Measurements from ENCODE around the gene NLGN4X. TPM values are rescaled to one million over a fixed set of nuclear protein-coding genes. Genes with fewer than 3 reads are reported as not detected.

Gene NLGN4X
- total RNA-seq, 1 experiment from 2014 or later = 0.05 TPM

DNA sequence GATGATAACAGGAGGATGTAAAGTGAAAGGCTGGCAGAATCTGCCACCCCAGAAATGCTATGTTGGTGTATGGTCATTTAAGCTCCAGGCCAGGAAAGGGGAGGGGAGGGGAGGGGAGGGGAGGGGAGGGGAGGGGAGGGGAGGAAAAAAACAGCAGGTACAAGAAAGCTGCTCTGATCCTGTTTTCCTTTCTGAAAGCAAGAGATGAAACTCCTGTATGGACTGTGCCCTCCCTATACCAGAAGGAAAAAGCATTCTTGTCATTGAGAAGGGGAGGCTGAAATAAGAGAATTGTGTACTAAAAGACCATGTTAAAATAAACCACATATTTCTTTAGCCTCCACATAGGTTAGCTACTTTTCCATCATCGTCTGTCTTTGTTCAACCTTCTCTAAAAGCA is 179.5 kb downstream of the NLGN4X start:
- BruUV-seq (replicated peaks) = no TSS peak
- RAD21 ChIA-PET (ENCODE audit: low non-redundant PET in 1 of 2, low total read pairs in 2 of 2, uncharacterized antibody in 2 of 2, unreplicated experiment in 2 of 2) = no interaction called here
- Histone ChIP-seq H3K36me3 (ENCODE audit: control insufficient read depth in 1 of 2, insufficient read depth in 2 of 2, low read length in 2 of 2) (no peaks in the 10 kb centered on the region), H3K27me3 (ENCODE audit: insufficient read depth, low read length) (no peaks in the 10 kb centered on the region), H3K4me2 (ENCODE audit: low read length) (no peak overlapping the region), H3K9me2 (ENCODE audit: insufficient read depth) (no peaks in the 10 kb centered on the region), H3K9ac (ENCODE audit: low read length) (no peak overlapping the region), H3K4me3 (replicated peaks in 1 of 2; ENCODE audit: low read depth in 1 of 2, low read length in 2 of 2) (no peak overlapping the region), H2AFZ (ENCODE audit: low read depth, low read length, poor library complexity, severe bottlenecking) (no peak overlapping the region), H3K4me1 (ENCODE audit: control insufficient read depth in 1 of 2, insufficient read depth in 2 of 2, low read length in 2 of 2) (no peaks in the 10 kb centered on the region), H4K20me1 (ENCODE audit: insufficient read depth) (no peaks in the 10 kb centered on the region), H3K79me2 (ENCODE audit: insufficient read depth, low read length) (no peaks in the 10 kb centered on the region), H3K27ac (ENCODE audit: low read depth, low read length) (no peak overlapping the region), H3K9me3 (ENCODE audit: control insufficient read depth in 1 of 2, insufficient read depth in 1 of 2, low read depth in 1 of 2, low read length in 2 of 2) (no peaks in the 10 kb centered on the region)
- intact Hi-C loops (cut with micrococcal nuclease) = no loop called here
- no peak for ATAC-seq
- TF ChIP-seq EGR1 (IDR thresholded peaks at IDR 0.05; ENCODE audit: low read depth) = no peak
- TF ChIP-seq SIN3A (IDR thresholded peaks at IDR 0.05; ENCODE audit: low read depth) = no peak
- TF ChIP-seq SRF (IDR thresholded peaks at IDR 0.05; ENCODE audit: low read depth) = no peak
- CTCF ChIA-PET = no interaction called here
- POLR2A ChIA-PET = no interaction called here
- no peak for DNase-seq (ENCODE audit: low read depth, low spot score)

DNA sequence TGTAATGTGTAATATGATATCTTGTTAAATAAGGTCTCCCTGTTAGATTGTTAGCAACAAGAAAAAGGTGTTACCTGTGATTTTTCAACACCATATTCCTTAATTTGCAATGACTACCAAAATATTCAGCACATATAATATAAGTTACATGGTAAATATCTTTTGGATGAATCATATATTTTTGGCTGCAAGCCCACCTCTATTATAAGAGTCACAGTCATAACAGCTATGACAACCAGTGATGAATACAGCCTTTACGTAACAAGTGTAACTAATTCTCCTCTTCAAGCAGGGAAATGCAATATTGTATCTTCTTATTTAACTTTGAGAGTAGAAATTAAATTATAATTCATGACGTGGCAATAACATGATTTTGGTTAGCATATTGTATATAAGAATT is 187.0 kb downstream of the NLGN4X start:
- ChIA-PET RAD21 (ENCODE audit: low non-redundant PET in 1 of 2, low total read pairs in 2 of 2, uncharacterized antibody in 2 of 2, unreplicated experiment in 2 of 2) (no interaction called here), POLR2A (no interaction called here), CTCF (no interaction called here)
- DNase-seq (ENCODE audit: low read depth, low spot score) (no peak), ATAC-seq (no peak)
- no TSS peak for BruUV-seq (replicated peaks)
- Histone ChIP-seq H3K9me2 (ENCODE audit: insufficient read depth) (no peaks in the 10 kb centered on the region), H2AFZ (ENCODE audit: low read depth, low read length, poor library complexity, severe bottlenecking) (no peak overlapping the region), H3K36me3 (ENCODE audit: control insufficient read depth in 1 of 2, insufficient read depth in 2 of 2, low read length in 2 of 2) (no peaks in the 10 kb centered on the region), H3K27me3 (ENCODE audit: insufficient read depth, low read length) (no peaks in the 10 kb centered on the region), H3K27ac (ENCODE audit: low read depth, low read length) (no peak overlapping the region), H3K4me3 (replicated peaks in 1 of 2; ENCODE audit: low read depth in 1 of 2, low read length in 2 of 2) (no peak overlapping the region), H4K20me1 (ENCODE audit: insufficient read depth) (no peaks in the 10 kb centered on the region), H3K9me3 (ENCODE audit: control insufficient read depth in 1 of 2, insufficient read depth in 1 of 2, low read depth in 1 of 2, low read length in 2 of 2) (no peaks in the 10 kb centered on the region), H3K9ac (ENCODE audit: low read length) (no peak overlapping the region), H3K79me2 (ENCODE audit: insufficient read depth, low read length) (no peaks in the 10 kb centered on the region), H3K4me1 (ENCODE audit: control insufficient read depth in 1 of 2, insufficient read depth in 2 of 2, low read length in 2 of 2) (no peaks in the 10 kb centered on the region), H3K4me2 (ENCODE audit: low read length) (no peak overlapping the region)
- TF ChIP-seq SIN3A (IDR thresholded peaks at IDR 0.05; ENCODE audit: low read depth) (no peak), CBX3 (IDR thresholded peaks at IDR 0.05; ENCODE audit: low read depth) (no peak)
- intact Hi-C loops (cut with micrococcal nuclease) = no loop called here

DNA sequence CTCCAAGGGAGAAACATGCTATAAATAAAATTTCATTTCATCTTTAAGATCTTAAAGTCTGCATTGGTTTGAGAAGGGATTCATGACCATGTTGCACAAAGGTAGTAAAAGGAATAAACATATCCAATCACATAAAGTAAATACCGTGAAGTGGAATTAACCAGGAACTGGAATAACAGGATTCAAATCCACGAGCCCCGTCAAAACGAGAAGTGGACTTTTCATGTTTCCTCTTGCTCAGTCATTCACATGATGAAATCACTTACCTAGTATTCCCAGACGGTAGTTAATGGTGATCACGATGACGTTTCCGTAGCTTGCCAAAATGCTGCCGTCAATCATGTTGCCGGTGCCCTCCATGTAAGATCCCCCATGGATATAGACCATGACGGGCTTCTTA is 199.7 kb downstream of the NLGN4X start:
- Histone ChIP-seq H3K9me2 (ENCODE audit: insufficient read depth) (no peaks in the 10 kb centered on the region), H3K4me1 (ENCODE audit: control insufficient read depth in 1 of 2, insufficient read depth in 2 of 2, low read length in 2 of 2) (no peaks in the 10 kb centered on the region), H3K9me3 (ENCODE audit: control insufficient read depth in 1 of 2, insufficient read depth in 1 of 2, low read depth in 1 of 2, low read length in 2 of 2) (no peaks in the 10 kb centered on the region), H3K4me3 (replicated peaks in 1 of 2; ENCODE audit: low read depth in 1 of 2, low read length in 2 of 2) (no peak overlapping the region), H3K4me2 (ENCODE audit: low read length) (no peak overlapping the region), H3K27me3 (ENCODE audit: insufficient read depth, low read length) (no peaks in the 10 kb centered on the region), H3K79me2 (ENCODE audit: insufficient read depth, low read length) (no peaks in the 10 kb centered on the region), H3K27ac (ENCODE audit: low read depth, low read length) (no peak overlapping the region), H3K9ac (ENCODE audit: low read length) (no peak overlapping the region), H4K20me1 (ENCODE audit: insufficient read depth) (no peaks in the 10 kb centered on the region), H2AFZ (ENCODE audit: low read depth, low read length, poor library complexity, severe bottlenecking) (no peak overlapping the region), H3K36me3 (ENCODE audit: control insufficient read depth in 1 of 2, insufficient read depth in 2 of 2, low read length in 2 of 2) (no peaks in the 10 kb centered on the region)
- ATAC-seq (no peak), DNase-seq (ENCODE audit: low read depth, low spot score) (no peak)
- no TSS peak for BruUV-seq (replicated peaks)
- ChIA-PET POLR2A (no interaction called here), RAD21 (ENCODE audit: low non-redundant PET in 1 of 2, low total read pairs in 2 of 2, uncharacterized antibody in 2 of 2, unreplicated experiment in 2 of 2) (no interaction called here), CTCF (no interaction called here)
- intact Hi-C loops (cut with micrococcal nuclease) = no loop called here
- TF ChIP-seq EZH2phosphoT487 (IDR thresholded peaks at IDR 0.05; ENCODE audit: borderline replicate concordance) = no peak
- TF ChIP-seq ZNF274 (IDR thresholded peaks at IDR 0.05; ENCODE audit: low read depth, low read length) = no peak
- no peak for TF ChIP-seq JUND (IDR thresholded peaks at IDR 0.05)
- TF ChIP-seq RAD21 (IDR thresholded peaks at IDR 0.05; ENCODE audit: low read depth) = no peak
- TF ChIP-seq EGR1 (IDR thresholded peaks at IDR 0.05; ENCODE audit: low read depth) = no peak
- TF ChIP-seq, protein P1, sequence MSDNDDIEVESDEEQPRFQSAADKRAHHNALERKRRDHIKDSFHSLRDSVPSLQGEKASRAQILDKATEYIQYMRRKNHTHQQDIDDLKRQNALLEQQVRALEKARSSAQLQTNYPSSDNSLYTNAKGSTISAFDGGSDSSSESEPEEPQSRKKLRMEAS (IDR thresholded peaks at IDR 0.05) = no peak
- no peak for TF ChIP-seq ZFX (IDR thresholded peaks at IDR 0.05)
- TF ChIP-seq TCF7L2 (IDR thresholded peaks at IDR 0.05; ENCODE audit: borderline replicate concordance, extremely low read depth, insufficient read depth, insufficient read length) = no peak
- no peak for TF ChIP-seq CBX3 (IDR thresholded peaks at IDR 0.05; ENCODE audit: low read depth)
- no peak for TF ChIP-seq SP1 (IDR thresholded peaks at IDR 0.05; ENCODE audit: low read depth)
- TF ChIP-seq EZH2 (IDR thresholded peaks at IDR 0.05) = no peak
- no peak for TF ChIP-seq SIN3A (IDR thresholded peaks at IDR 0.05; ENCODE audit: low read depth)
- TF ChIP-seq POLR2A (IDR thresholded peaks at IDR 0.05; ENCODE audit: borderline replicate concordance, extremely low read depth, insufficient read depth, insufficient read length) = no peak
- TF ChIP-seq YY1 (IDR thresholded peaks at IDR 0.05; ENCODE audit: extremely low read depth, insufficient replicate concordance, low read depth, low read length) = no peak

All from HCT116 (cell line).